Omental fat pad (tissue), 4 donors: ENCODE measurements around the gene KRT76. TPM values are rescaled to one million over a fixed set of nuclear protein-coding genes. Genes with fewer than 3 reads are reported as not detected.

ENCODE experiments used
- ATAC-seq: fragments of 150-250 bp; one replicate; pipeline ENCODE4 v1.9.1; 2016; ENCODE audit warnings: mild to moderate bottlenecking, moderate library complexity; ENCODE audit not compliant: low FRiP score
- DNase-seq: peaks from one replicate; pipeline ENCODE4 v3.0.0-alpha.2; 2019; ENCODE audit warnings: low spot score
- total RNA-seq, 4 donors: library from RNA; depleted of rRNA; stranded (reverse); fragments of >200 nt; gene quantifications; one replicate each; pipeline ENCODE4 v1.1.0, GENCODE V29; 2016
- TF ChIP-seq, protein P1 (sequence below), 3 donors: fragments of 450-650 bp; IDR thresholded peaks; one replicate each; pipeline ENCODE4 v1.5.1; 2016 to 2017; ENCODE audit warnings: antibody characterized with exemption in 3 of 3, mild to moderate bottlenecking in 3 of 3, moderate library complexity in 2 of 3

The KRT76 gene
- total RNA-seq, 4 donors from 2014 or later = not detected

GRCh38 chr12:52778833-52779232 lies 1.7 kb upstream of the KRT76 start:
- TF ChIP-seq, protein P1, sequence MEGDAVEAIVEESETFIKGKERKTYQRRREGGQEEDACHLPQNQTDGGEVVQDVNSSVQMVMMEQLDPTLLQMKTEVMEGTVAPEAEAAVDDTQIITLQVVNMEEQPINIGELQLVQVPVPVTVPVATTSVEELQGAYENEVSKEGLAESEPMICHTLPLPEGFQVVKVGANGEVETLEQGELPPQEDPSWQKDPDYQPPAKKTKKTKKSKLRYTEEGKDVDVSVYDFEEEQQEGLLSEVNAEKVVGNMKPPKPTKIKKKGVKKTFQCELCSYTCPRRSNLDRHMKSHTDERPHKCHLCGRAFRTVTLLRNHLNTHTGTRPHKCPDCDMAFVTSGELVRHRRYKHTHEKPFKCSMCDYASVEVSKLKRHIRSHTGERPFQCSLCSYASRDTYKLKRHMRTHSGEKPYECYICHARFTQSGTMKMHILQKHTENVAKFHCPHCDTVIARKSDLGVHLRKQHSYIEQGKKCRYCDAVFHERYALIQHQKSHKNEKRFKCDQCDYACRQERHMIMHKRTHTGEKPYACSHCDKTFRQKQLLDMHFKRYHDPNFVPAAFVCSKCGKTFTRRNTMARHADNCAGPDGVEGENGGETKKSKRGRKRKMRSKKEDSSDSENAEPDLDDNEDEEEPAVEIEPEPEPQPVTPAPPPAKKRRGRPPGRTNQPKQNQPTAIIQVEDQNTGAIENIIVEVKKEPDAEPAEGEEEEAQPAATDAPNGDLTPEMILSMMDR (IDR thresholded peaks at IDR 0.05) = no peak
- ATAC-seq (no peak), DNase-seq (no peak)

DNA sequence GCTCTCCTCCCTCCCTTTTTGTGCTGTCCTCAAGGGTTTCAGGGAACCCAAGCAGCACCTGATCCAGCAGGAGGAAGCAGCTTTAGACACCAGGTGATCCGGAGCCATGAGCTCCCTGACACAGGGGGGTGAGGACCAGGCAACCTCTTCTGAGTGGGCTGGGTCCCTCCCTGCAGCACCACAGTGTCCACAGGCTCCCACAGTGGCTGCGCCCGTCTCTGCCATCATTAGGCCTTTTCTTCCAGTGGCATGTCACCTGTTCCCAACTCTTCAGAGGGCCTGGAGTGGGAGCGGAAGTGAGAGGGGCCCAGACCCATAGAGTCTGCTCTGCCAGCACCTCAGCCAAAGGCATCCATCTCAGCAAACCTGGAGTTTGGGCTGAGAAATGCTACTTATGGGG lies 421 bp upstream of the KRT76 start:
- no peak for ATAC-seq
- TF ChIP-seq, protein P1 (IDR thresholded peaks at IDR 0.05) = no peak
- DNase-seq = no peak

- DNase-seq (no peak), ATAC-seq (no peak)
- TF ChIP-seq, protein P1 (IDR thresholded peaks at IDR 0.05) = no peak
These were observed 710 bp downstream of the KRT76 start for GRCh38 chr12:52776435-52776834.

DNA sequence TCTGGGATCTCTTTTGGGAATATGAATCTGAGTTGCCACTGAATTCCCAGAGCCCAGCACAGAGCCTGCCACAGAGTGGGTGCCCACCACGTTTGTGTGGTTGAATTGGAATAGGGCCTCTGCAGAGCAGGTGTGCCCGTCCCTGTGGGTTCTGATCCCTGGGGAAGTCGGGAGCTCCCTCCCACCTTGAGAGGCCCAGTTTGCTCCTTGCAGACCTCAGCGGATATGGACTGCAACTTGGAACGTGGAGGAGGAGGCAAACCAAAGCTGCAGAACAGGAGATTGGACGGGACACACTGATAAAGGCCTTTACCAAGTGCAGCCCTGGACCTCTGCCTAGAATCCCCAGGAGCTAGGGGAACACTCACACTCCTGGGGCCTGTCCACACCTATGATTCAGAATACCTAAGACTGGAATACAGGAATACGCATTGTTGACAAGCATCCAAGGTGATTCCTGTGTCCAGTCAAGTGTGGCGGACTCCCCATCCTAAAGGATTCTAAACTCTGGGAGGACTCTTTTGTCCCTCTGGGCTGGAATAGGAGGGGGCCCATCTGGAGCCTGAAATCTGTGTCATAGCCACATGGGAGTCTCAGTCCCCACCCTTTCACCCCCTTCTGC lies 2.4 kb downstream of the KRT76 start:
- TF ChIP-seq, protein P1 (IDR thresholded peaks at IDR 0.05) = no peak
- ATAC-seq (no peak), DNase-seq (no peak)

DNA sequence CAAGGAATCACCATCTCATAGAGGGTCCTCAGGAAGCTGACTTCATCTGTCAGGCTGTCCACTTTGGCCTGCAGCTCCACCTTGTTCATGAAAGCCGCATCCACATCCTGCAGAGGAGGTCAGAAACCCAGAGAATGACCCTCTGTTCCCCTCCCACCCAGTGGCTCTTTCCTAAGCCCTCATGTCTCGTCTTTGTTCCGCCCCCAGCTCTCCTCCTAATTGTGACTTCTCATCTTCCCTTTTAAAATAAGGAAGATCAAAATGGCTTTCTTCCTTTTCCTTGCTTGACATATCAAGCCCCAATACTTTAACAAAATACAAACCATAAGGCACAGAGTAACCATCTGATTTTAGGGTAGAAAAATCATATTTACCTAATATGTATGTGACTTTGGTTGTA lies 4.4 kb downstream of the KRT76 start:
- no peak for DNase-seq
- TF ChIP-seq, protein P1 (IDR thresholded peaks at IDR 0.05) = no peak
- ATAC-seq = no peak

DNA sequence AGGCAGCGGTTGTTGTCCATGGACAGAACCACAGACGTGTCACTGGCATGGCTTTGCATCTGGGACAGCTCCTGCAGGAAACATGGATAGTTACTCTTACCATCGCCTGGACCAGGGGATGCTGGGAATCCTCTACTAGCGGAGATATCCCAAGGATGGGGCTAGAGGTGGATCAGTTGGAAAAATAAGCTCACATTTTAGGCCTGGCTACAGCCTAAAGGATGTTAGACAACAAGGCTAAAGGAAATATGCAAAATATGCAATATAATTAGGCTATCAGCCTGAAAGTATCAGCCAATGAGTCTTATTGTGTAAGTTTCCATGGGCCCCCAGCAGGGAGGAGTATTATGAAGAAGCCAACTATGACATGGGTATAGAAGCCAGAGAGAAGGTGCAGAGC lies 5.0 kb downstream of the KRT76 start:
- TF ChIP-seq, protein P1 (IDR thresholded peaks at IDR 0.05) = no peak
- DNase-seq (no peak), ATAC-seq (no peak)

DNA sequence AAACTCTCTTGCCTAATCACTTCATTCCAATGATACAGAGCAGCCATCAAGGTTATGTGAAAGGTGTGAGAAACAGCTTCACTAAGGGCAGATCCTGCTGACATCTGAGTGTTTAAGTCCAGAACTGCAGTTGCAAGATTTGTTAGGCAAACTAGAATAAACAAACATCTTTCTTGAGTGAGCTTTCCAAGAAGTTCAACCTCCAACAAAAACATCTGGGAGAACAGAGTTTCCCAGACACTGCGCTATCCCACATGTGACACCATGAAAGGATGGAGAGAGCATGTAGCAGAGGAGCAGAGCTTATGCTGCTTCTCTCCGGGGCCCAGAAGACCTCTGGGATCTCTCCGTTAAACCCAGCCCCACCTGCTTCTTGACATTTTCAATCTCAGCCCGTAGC lies 5.6 kb downstream of the KRT76 start:
- DNase-seq (no peak), ATAC-seq (no peak)
- TF ChIP-seq, protein P1 (IDR thresholded peaks at IDR 0.05) = no peak
